ENCODE results near the gene KRT77.

The KRT77 gene

GRCh38 chr12:52735106-52735505 is 31.8 kb upstream of the KRT77 start:
- Mint-ChIP-seq H3K36me3 (ENCODE audit: low read depth) (no peaks in the 10 kb centered on the region), H3K9me3 (no peaks in the 10 kb centered on the region), H3K27ac (no peak overlapping the region), H3K4me3 (no peak overlapping the region), H3K4me1 (ENCODE audit: low read depth) (no peaks in the 10 kb centered on the region), H3K27me3 (ENCODE audit: low read depth) (no peaks in the 10 kb centered on the region)

GRCh38 chr12:52730793-52731192 is 27.5 kb upstream of the KRT77 start:
- Mint-ChIP-seq H3K27ac (no peak overlapping the region), H3K4me3 (no peak overlapping the region), H3K9me3 (no peaks in the 10 kb centered on the region), H3K36me3 (ENCODE audit: low read depth) (no peaks in the 10 kb centered on the region), H3K4me1 (ENCODE audit: low read depth) (no peaks in the 10 kb centered on the region), H3K27me3 (ENCODE audit: low read depth) (peaks cover 5% of the 10 kb centered on the region)

- H3K4me1 Mint-ChIP-seq (ENCODE audit: low read depth), result no peaks in the 10 kb centered on the region
- peaks cover 5% of the 10 kb centered on the region for H3K27me3 Mint-ChIP-seq (ENCODE audit: low read depth)
- H3K27ac Mint-ChIP-seq, result no peak overlapping the region
- no peak overlapping the region for H3K4me3 Mint-ChIP-seq
- H3K9me3 Mint-ChIP-seq, result no peaks in the 10 kb centered on the region
- H3K36me3 Mint-ChIP-seq (ENCODE audit: low read depth), result no peaks in the 10 kb centered on the region
These were observed 27.1 kb upstream of the KRT77 start for GRCh38 chr12:52730383-52730782.

DNA sequence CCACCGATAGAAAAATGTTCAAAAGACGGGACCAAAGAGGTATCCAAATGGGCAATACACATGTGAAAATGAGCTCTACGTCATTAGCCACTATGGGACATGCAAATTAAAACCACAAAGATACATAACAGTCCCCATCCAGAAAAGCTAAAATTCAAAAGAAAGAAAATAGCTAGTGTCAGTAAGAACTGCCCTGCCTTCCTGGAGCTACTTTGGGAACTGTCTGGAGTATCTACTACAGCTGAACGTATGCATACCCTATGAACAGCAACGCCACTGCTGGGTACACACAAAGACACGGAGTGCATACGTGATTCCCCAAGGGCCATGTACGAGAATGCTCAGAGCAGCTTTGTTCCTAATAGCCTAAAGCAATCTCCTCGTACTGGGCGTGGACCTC is 25.8 kb upstream of the KRT77 start:
- no peak overlapping the region for H3K4me3 Mint-ChIP-seq
- no peaks in the 10 kb centered on the region for H3K4me1 Mint-ChIP-seq (ENCODE audit: low read depth)
- no peaks in the 10 kb centered on the region for H3K9me3 Mint-ChIP-seq
- H3K27me3 Mint-ChIP-seq (ENCODE audit: low read depth), result peaks cover 5% of the 10 kb centered on the region
- H3K27ac Mint-ChIP-seq, result no peak overlapping the region
- no peaks in the 10 kb centered on the region for H3K36me3 Mint-ChIP-seq (ENCODE audit: low read depth)

DNA sequence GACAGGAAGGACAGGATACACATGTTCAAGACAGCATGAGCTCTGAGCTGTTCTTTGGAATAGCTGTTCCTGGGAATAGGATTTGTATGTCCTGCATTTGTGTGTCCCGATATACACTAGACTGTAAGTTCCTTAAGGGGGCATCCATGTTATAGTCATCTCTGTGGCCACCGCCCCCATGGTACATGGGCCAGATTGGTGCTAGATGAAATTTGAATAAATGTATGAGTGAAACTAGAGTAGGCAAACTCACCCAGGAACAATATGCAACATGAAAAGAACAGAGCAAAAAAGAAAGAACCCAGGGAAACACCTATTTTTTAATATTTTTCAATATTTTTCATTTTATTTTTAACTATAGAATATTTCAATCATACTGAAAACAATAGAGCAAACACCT is 25.1 kb upstream of the KRT77 start:
- H3K4me1 Mint-ChIP-seq (ENCODE audit: low read depth), result no peaks in the 10 kb centered on the region
- H3K9me3 Mint-ChIP-seq, result no peaks in the 10 kb centered on the region
- no peak overlapping the region for H3K27ac Mint-ChIP-seq
- peaks cover 5% of the 10 kb centered on the region for H3K27me3 Mint-ChIP-seq (ENCODE audit: low read depth)
- H3K36me3 Mint-ChIP-seq (ENCODE audit: low read depth), result no peaks in the 10 kb centered on the region
- H3K4me3 Mint-ChIP-seq, result no peak overlapping the region

GRCh38 chr12:52727037-52727436 is 23.7 kb upstream of the KRT77 start:
- Mint-ChIP-seq H3K36me3 (ENCODE audit: low read depth) (no peaks in the 10 kb centered on the region), H3K9me3 (no peaks in the 10 kb centered on the region), H3K27ac (no peak overlapping the region), H3K27me3 (ENCODE audit: low read depth) (peaks cover 5% of the 10 kb centered on the region), H3K4me1 (ENCODE audit: low read depth) (no peaks in the 10 kb centered on the region), H3K4me3 (no peak overlapping the region)

DNA sequence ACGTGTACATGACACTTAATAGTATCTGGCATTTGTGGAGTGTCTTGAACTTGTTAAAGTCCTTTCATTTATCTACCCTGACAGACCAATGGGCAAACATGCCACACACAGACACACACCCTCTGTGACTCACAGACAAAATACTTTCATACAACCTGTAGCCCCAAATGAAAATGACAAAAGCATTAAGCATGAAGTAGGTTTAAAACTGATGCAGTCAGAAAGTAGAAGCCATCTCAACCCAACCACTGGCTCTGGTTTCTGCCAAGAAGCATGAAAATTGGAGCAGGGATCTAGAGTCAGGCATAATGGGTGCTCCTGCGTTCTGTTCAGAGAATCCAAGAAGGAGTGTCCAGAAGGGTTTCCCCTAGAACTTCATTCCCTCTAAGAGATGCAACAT is 23.1 kb upstream of the KRT77 start:
- no peaks in the 10 kb centered on the region for H3K36me3 Mint-ChIP-seq (ENCODE audit: low read depth)
- no peak overlapping the region for H3K4me3 Mint-ChIP-seq
- peaks cover 5% of the 10 kb centered on the region for H3K27me3 Mint-ChIP-seq (ENCODE audit: low read depth)
- H3K27ac Mint-ChIP-seq, result no peak overlapping the region
- no peaks in the 10 kb centered on the region for H3K9me3 Mint-ChIP-seq
- H3K4me1 Mint-ChIP-seq (ENCODE audit: low read depth), result no peaks in the 10 kb centered on the region

DNA sequence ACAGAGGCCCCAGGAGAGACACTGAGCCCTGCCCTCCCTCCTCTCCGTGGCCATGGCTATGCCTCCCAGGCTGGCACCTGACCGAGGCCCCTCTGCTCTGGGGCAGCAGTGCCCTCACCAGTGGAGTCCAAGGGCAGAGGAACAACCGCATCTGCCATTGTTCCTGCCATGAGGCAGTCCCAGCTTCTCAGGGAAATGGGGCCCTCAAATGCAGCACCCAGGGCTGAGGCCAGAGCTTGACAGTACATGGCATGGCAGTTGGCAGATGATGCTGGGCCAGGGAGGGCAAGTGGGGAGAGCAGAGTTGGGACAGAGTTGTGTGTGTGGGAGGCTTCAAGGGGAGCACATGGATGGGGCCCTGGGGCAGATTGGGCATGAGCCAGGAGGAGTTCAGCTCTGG is 21.1 kb upstream of the KRT77 start:
- Mint-ChIP-seq H3K27ac (no peak overlapping the region), H3K27me3 (ENCODE audit: low read depth) (peaks cover 5% of the 10 kb centered on the region), H3K4me1 (ENCODE audit: low read depth) (no peaks in the 10 kb centered on the region), H3K36me3 (ENCODE audit: low read depth) (no peaks in the 10 kb centered on the region), H3K9me3 (no peaks in the 10 kb centered on the region), H3K4me3 (no peak overlapping the region)

DNA sequence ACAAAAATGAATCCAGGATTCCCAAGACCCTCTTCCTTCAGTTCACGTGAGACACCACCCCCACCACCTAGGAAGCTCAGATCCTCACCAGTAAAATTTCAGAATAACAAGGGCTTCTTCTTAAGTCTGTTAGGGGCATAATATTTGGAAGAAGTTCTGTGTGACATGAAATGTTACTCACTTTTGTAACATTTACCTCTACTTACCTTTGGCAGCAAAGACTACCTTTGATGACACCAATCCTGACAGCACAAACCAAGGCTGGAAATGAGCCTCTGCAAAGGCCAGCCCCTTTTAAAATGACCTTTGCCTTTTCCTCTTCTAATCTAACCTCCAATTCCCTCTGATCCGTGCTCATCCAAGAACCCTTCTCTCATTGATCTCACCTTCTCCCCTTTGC is 19.4 kb upstream of the KRT77 start:
- Mint-ChIP-seq H3K27ac (no peak overlapping the region), H3K4me1 (ENCODE audit: low read depth) (no peaks in the 10 kb centered on the region), H3K9me3 (no peaks in the 10 kb centered on the region), H3K4me3 (no peak overlapping the region), H3K36me3 (ENCODE audit: low read depth) (no peaks in the 10 kb centered on the region), H3K27me3 (ENCODE audit: low read depth) (no peaks in the 10 kb centered on the region)

GRCh38 chr12:52721838-52722470 is 18.6 kb upstream of the KRT77 start:
- Mint-ChIP-seq H3K36me3 (ENCODE audit: low read depth) (no peaks in the 10 kb centered on the region), H3K27me3 (ENCODE audit: low read depth) (peaks cover 1% of the 10 kb centered on the region), H3K4me3 (no peak overlapping the region), H3K27ac (no peak overlapping the region), H3K4me1 (ENCODE audit: low read depth) (no peaks in the 10 kb centered on the region), H3K9me3 (no peaks in the 10 kb centered on the region)

DNA sequence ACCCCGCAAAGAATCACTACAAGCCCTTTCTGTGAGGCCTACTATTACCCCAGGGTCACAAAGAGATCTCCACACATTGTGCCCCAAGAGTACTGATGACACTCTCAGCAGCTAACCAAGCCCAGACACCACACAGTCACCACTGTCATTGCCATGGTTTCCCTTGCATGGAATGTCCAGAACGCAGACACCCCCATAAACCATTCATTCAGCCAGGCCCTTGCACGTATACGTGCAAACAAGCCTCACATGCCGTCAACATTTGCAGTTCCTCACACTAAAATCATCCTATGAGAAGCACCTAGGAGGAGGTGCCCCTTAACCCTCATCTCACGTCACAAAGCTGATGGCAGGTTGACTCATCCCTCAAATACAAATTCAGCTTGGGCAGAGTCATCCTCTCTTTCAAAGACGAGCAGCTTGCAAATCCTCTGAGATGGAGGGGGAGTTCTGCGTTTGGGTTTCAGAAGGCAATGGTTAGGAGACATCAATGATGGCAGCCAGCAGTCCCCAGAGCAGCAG is 17.1 kb upstream of the KRT77 start:
- no peaks in the 10 kb centered on the region for H3K36me3 Mint-ChIP-seq (ENCODE audit: low read depth)
- no peak overlapping the region for H3K4me3 Mint-ChIP-seq
- peaks cover 17% of the 10 kb centered on the region for H3K27me3 Mint-ChIP-seq (ENCODE audit: low read depth)
- no peaks in the 10 kb centered on the region for H3K4me1 Mint-ChIP-seq (ENCODE audit: low read depth)
- H3K9me3 Mint-ChIP-seq, result no peaks in the 10 kb centered on the region
- H3K27ac Mint-ChIP-seq, result no peak overlapping the region

- Mint-ChIP-seq H3K27me3 (ENCODE audit: low read depth) (peaks cover 49% of the 10 kb centered on the region), H3K27ac (no peak overlapping the region)
These were observed 12.7 kb upstream of the KRT77 start for GRCh38 chr12:52716061-52716460.

GRCh38 chr12:52715416-52715815 is 12.1 kb upstream of the KRT77 start:
- H3K4me1 Mint-ChIP-seq (ENCODE audit: low read depth), result peaks cover 10% of the 10 kb centered on the region
- no peak overlapping the region for H3K4me3 Mint-ChIP-seq
- no peak overlapping the region for H3K27ac Mint-ChIP-seq
- H3K9me3 Mint-ChIP-seq, result no peaks in the 10 kb centered on the region
- peaks cover 49% of the 10 kb centered on the region for H3K27me3 Mint-ChIP-seq (ENCODE audit: low read depth)
- peaks cover 3% of the 10 kb centered on the region for H3K36me3 Mint-ChIP-seq (ENCODE audit: low read depth)

More at GRCh38 chr12:52716061-52716460, 12.7 kb upstream of the KRT77 start:
- H3K9me3 Mint-ChIP-seq, result no peaks in the 10 kb centered on the region
- H3K4me3 Mint-ChIP-seq, result no peak overlapping the region
- H3K4me1 Mint-ChIP-seq (ENCODE audit: low read depth), result peaks cover 10% of the 10 kb centered on the region
- peaks cover 3% of the 10 kb centered on the region for H3K36me3 Mint-ChIP-seq (ENCODE audit: low read depth)

DNA sequence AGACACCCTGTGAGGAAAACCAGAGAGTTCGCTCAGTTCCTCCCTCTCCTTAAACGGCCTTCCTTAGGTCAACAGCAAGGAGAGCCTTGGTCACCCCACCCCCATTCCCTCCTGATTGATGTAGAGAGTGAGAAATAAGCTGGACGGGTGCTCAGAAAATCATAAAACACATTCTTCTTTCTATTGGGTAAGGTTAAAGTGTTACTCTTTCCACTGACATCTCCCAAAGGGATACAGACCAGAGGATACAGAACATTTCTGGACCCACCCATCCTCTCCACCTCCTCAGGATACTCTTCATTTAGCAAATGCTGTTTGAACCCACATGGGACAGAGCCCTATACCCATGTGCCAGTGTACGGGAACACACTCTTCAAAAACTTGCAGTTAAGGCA is 11.6 kb upstream of the KRT77 start:
- peaks cover 3% of the 10 kb centered on the region for H3K36me3 Mint-ChIP-seq (ENCODE audit: low read depth)
- H3K4me1 Mint-ChIP-seq (ENCODE audit: low read depth), result peaks cover 10% of the 10 kb centered on the region
- H3K9me3 Mint-ChIP-seq, result no peaks in the 10 kb centered on the region
- H3K27me3 Mint-ChIP-seq (ENCODE audit: low read depth), result peaks cover 49% of the 10 kb centered on the region
- no peak overlapping the region for H3K4me3 Mint-ChIP-seq
- no peak overlapping the region for H3K27ac Mint-ChIP-seq

GRCh38 chr12:52713960-52714886 is 10.9 kb upstream of the KRT77 start:
- peaks cover 3% of the 10 kb centered on the region for H3K36me3 Mint-ChIP-seq (ENCODE audit: low read depth)
- H3K4me1 Mint-ChIP-seq (ENCODE audit: low read depth), result peaks cover 10% of the 10 kb centered on the region
- no peaks in the 10 kb centered on the region for H3K9me3 Mint-ChIP-seq
- H3K27ac Mint-ChIP-seq, result no peak overlapping the region
- peak overlapping the region; percentile 14 for H3K4me3 Mint-ChIP-seq
- peaks cover 49% of the 10 kb centered on the region for H3K27me3 Mint-ChIP-seq (ENCODE audit: low read depth)
